Measurements from ENCODE around the gene LONP2. TPM values are rescaled to one million over a fixed set of nuclear protein-coding genes. Genes with fewer than 3 reads are reported as not detected.
A peak's percentile ranks its signal among the peaks of the same experiment; 100 is the strongest.
"Not testable (repeated sequence)": the region's sequence is repeated elsewhere in the genome, so short reads cannot be mapped to it uniquely, and the experiment has no call there.

LONP2 gene
- total RNA-seq, 2 experiments from 2014 or later: 56.6 to 56.8 TPM

GRCh38 chr16:48393485-48394354 is 149.6 kb downstream of the LONP2 start:
- Mint-ChIP-seq H3K27me3 (no peaks in the 10 kb centered on the region), H3K4me3 (no peak overlapping the region), H3K27ac (peak overlapping the region; percentile 68), H3K9me3 (no peaks in the 10 kb centered on the region), H3K36me3 (no peaks in the 10 kb centered on the region), H3K4me1 (ENCODE audit: low read depth) (peaks cover 4% of the 10 kb centered on the region)
- peak; percentile 43 for DNase-seq
- POLR2A ChIA-PET: interaction anchor here (0.6 to 1.5 kb wide), 2 partner anchors 9 to 28 kb away, joined by 4 to 6 read pairs; no protein-coding TSS in a partner anchor
- CTCF ChIA-PET: interaction anchor here (1.0 to 1.3 kb wide), 2 partner anchors 229 to 237 kb away, joined by 3 to 5 read pairs; no protein-coding TSS in a partner anchor
- intact Hi-C loops (cut with micrococcal nuclease): no loop called here

DNA sequence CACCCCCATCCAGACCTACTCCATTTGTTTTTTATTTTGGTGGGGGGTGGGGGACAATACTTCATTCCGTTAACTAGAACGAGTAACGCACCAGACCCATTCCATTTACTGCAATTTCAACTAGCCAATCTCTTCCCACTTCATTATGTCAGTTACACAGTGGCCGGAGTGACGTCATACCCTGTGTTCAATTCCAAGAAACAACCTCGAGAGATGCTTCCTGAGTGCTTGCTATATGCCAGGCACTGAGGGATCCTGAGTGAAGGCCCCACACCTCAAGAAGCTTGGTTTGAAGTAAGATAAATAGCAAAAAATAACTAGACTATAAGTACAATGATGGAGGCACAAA is 150.2 kb downstream of the LONP2 start:
- Mint-ChIP-seq H3K36me3 (no peaks in the 10 kb centered on the region), H3K27ac (peak overlapping the region; percentile 68), H3K4me3 (no peak overlapping the region), H3K9me3 (no peaks in the 10 kb centered on the region), H3K4me1 (ENCODE audit: low read depth) (peaks cover 4% of the 10 kb centered on the region), H3K27me3 (no peaks in the 10 kb centered on the region)
- DNase-seq: no peak
- CTCF ChIA-PET: interaction anchor here (1.0 to 1.3 kb wide), 2 partner anchors 229 to 236 kb away, joined by 3 to 5 read pairs; no protein-coding TSS in a partner anchor
- intact Hi-C loops (cut with micrococcal nuclease): no loop called here
- POLR2A ChIA-PET: interaction anchor here (0.6 to 1.5 kb wide), 2 partner anchors 10 to 28 kb away, joined by 4 to 6 read pairs; no protein-coding TSS in a partner anchor

DNA sequence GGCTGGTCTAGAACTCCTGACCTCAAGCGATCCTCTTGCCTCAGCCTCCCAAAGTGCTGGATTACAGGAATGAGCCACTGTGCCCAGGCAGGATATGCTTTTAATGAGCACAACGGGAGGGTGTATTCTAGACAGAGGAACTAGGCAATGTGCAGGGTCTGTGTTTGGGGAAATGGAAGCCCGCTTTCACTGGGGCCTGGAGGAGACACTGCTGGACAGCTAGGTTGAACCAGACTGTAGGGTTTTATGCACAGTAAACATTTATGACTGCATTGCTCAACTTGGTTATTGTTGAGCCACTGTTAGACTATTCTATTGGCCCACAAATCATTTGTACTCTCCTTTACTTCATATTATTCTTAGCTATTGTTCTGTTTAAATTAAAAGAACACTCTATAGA is 151.3 kb downstream of the LONP2 start:
- H3K4me1 Mint-ChIP-seq (ENCODE audit: low read depth): peaks cover 4% of the 10 kb centered on the region
- CTCF ChIA-PET: no interaction called here

DNA sequence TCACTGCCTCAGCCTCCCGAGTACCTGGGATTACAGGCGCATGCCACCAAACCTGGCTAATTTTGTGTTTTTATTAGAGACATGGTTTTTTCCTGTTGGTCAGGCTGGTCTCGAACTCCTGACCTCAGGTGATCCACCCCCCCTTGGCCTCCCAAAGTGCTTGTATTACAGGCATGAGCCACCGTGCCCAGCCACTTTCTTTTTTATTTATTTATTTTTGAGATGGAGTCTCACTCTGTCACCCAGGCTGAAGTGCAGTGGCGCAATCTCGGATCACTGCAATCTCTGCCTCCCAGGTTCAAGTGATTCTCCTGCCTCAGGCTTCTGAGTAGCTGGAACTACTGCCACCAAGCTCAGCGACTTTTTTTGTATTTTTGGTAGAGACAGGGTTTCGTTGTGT is 158.4 kb downstream of the LONP2 start:
- H3K4me1 Mint-ChIP-seq (ENCODE audit: low read depth); CTCF ChIA-PET: not testable (repeated sequence)

More for the DNA sequence above, 151.3 kb downstream of the LONP2 start:
- POLR2A ChIA-PET: no interaction called here
- no peak overlapping the region for H3K27ac Mint-ChIP-seq
- no peaks in the 10 kb centered on the region for H3K36me3 Mint-ChIP-seq
- H3K27me3 Mint-ChIP-seq: no peaks in the 10 kb centered on the region
- no peak overlapping the region for H3K4me3 Mint-ChIP-seq
- H3K9me3 Mint-ChIP-seq: no peaks in the 10 kb centered on the region
- intact Hi-C loops (cut with micrococcal nuclease): no loop called here
- no peak for DNase-seq

GRCh38 chr16:48405153-48405552 is 161.1 kb downstream of the LONP2 start:
- Mint-ChIP-seq H3K9me3 (no peaks in the 10 kb centered on the region), H3K4me1 (ENCODE audit: low read depth) (no peaks in the 10 kb centered on the region), H3K27ac (no peak overlapping the region), H3K27me3 (peaks cover 3% of the 10 kb centered on the region), H3K36me3 (no peaks in the 10 kb centered on the region), H3K4me3 (no peak overlapping the region)
- intact Hi-C loops (cut with micrococcal nuclease): no loop called here
- ChIA-PET POLR2A (no interaction called here), CTCF (no interaction called here)
- DNase-seq: no peak

More for the DNA sequence above, 158.4 kb downstream of the LONP2 start:
- H3K27ac Mint-ChIP-seq; H3K36me3 Mint-ChIP-seq; H3K4me3 Mint-ChIP-seq; H3K9me3 Mint-ChIP-seq; DNase-seq; H3K27me3 Mint-ChIP-seq; intact Hi-C loops (cut with micrococcal nuclease); POLR2A ChIA-PET: not testable (repeated sequence)

- ChIA-PET POLR2A (no interaction called here), CTCF (no interaction called here)
- Mint-ChIP-seq H3K4me3 (no peak overlapping the region), H3K27ac (no peak overlapping the region), H3K27me3 (peaks cover 3% of the 10 kb centered on the region), H3K36me3 (no peaks in the 10 kb centered on the region), H3K4me1 (ENCODE audit: low read depth) (no peaks in the 10 kb centered on the region), H3K9me3 (no peaks in the 10 kb centered on the region)
- intact Hi-C loops (cut with micrococcal nuclease): no loop called here
- no peak for DNase-seq
Measured at GRCh38 chr16:48405907-48406306, 161.8 kb downstream of the LONP2 start.

Other genes with a start within 250 kb of the LONP2 start
- not detected for gene ABCC12, start 88.3 kb upstream of the LONP2 start, total RNA-seq
- gene ABCC11, start 3.2 kb downstream of the LONP2 start, total RNA-seq: under 1 TPM; 0.15 to 0.33 TPM
- 10 to 100 TPM; 13.0 to 13.8 TPM for gene SIAH1, start 141.1 kb downstream of the LONP2 start, total RNA-seq